Right lobe of liver (tissue), 4 donors: ENCODE data around the gene CPNE4.

Source experiments
- CTCF ChIP-seq, 4 donors: fragments of 200-600 bp in 3 of 4; fragments of 450-650 bp in 1 of 4; IDR thresholded peaks; one replicate each; pipeline versions ENCODE4 v1.5.1 to v1.8.0; 2016 to 2022; ENCODE audit warnings: antibody characterized with exemption in 4 of 4, mild to moderate bottlenecking in 2 of 4
- POLR2A ChIP-seq: fragments of 450-650 bp; IDR thresholded peaks from one replicate; pipeline ENCODE4 v1.6.1; 2017; ENCODE audit warnings: antibody characterized with exemption, mild to moderate bottlenecking
- donor health status: DM: no; HTN: no; CAD: no.
- donor health status: DM: no; HTN: no; CAD: no.
- donor health status: DM: no; HTN: yes; CAD: no.

- TF ChIP-seq CTCF (IDR thresholded peaks at IDR 0.05) = no peak
- no peak for TF ChIP-seq POLR2A
These were observed 404.0 kb downstream of the CPNE4 start for GRCh38 chr3:131630807-131631206.
